ENCODE measurements around the gene DUT.

GRCh38 chr15:48325400-48325799, 5.8 kb upstream of the DUT start:
- TF ChIP-seq CTCF (IDR thresholded peaks at IDR 0.05) (no peak), POLR2A (IDR thresholded peaks at IDR 0.05) (no peak)
